Stomach (tissue), 4 donors: ENCODE data around the gene GOLM1.

Experiments
- EP300 ChIP-seq: sonication (generic); formaldehyde crosslinking; IDR thresholded peaks from one replicate; pipeline ENCODE4 v1.6.1; 2017; ENCODE audit warnings: antibody characterized with exemption
- POLR2A ChIP-seq, 4 donors: fragments of 450-650 bp; IDR thresholded peaks; one replicate each; pipeline ENCODE4 v1.6.1; 2016; ENCODE audit warnings: antibody characterized with exemption in 4 of 4, control low read depth in 2 of 4, mild to moderate bottlenecking in 1 of 4, moderate library complexity in 1 of 4

GRCh38 chr9:86039991-86040860, 59.1 kb downstream of the GOLM1 start:
- TF ChIP-seq EP300 (no peak), POLR2A (IDR thresholded peaks at IDR 0.05) (no peak)
